Activated CD4-positive, alpha-beta T cell treated with anti-CD3 and anti-CD28 coated beads for 36 hours (primary cell): ENCODE measurements around the gene TNFRSF14. TPM values are rescaled to one million over a fixed set of nuclear protein-coding genes. Genes with fewer than 3 reads are reported as not detected.

Experiments used
- ATAC-seq: fragments of 200-7000 bp; cut with Tn5 transposase; one replicate; pipeline ENCODE4 v1.10.0; 2021; ENCODE audit warnings: mild to moderate bottlenecking, moderate library complexity
- CTCF ChIA-PET: fragments of 350-600 bp; sonication (Branson Sonifier 250); formaldehyde crosslinking; loops from one replicate; lab custom pipeline; 2021; ENCODE audit warnings: antibody characterized with exemption; lab: Charles Lee
- POLR2A ChIA-PET: fragments of 350-600 bp; sonication (Branson Sonifier 250); formaldehyde crosslinking; loops from one replicate; lab custom pipeline; 2021; ENCODE audit warnings: antibody characterized with exemption, inconsistent platforms; lab: Charles Lee
- DNase-seq: peaks from one replicate; pipeline ENCODE4 v3.0.0-alpha.2; 2020
- H3K27ac Mint-ChIP-seq: one replicate; pipeline ENCODE4 v1.8.0; 2021; ENCODE audit warnings: mixed read lengths
- H3K27me3 Mint-ChIP-seq: one replicate; pipeline ENCODE4 v1.8.0; 2021; ENCODE audit warnings: mixed read lengths
- H3K36me3 Mint-ChIP-seq: one replicate; pipeline ENCODE4 v1.8.0; 2021; ENCODE audit warnings: low read depth, mixed read lengths
- H3K4me1 Mint-ChIP-seq: one replicate; pipeline ENCODE4 v1.8.0; 2021; ENCODE audit warnings: mixed read lengths
- H3K4me3 Mint-ChIP-seq: one replicate; pipeline ENCODE4 v1.8.0; 2021; ENCODE audit warnings: mild to moderate bottlenecking, moderate library complexity, mixed read lengths
- H3K9me3 Mint-ChIP-seq: one replicate; pipeline ENCODE4 v1.8.0; 2021; ENCODE audit warnings: low read depth, mixed read lengths
- intact Hi-C, 2 experiments: fragments of 100-400 bp; cut with DNase I in 1 of 2; cut with micrococcal nuclease in 1 of 2; formaldehyde crosslinking; loops; one replicate each; pipeline versions ENCODE4 v1.14.2 to v1.15.1; 2022 to 2024; cut with DNase I, micrococcal nuclease
- total RNA-seq, 2 experiments: library from RNA; stranded (reverse); gene quantifications; one replicate each; pipeline ENCODE4 v1.2.3, GENCODE V29; 2021

Gene TNFRSF14
- total RNA-seq, 2 experiments from 2014 or later = 135 to 145 TPM

DNA sequence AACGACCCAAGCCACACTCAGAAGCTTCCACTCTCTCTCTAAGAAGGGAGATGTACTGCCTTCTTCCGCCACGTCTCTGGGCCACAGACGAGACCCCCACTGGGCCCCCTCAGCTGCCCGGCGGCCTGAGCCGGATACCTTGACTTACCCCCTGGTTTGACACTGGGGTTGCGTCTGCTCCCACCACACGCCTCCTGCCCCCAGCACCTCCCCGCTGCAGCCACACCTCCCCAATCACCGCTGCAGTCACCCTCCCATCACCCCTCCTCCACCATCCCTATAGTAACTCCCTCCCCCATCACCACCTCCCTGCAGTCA lies 40.4 kb upstream of the TNFRSF14 start:
- CTCF ChIA-PET = no interaction called here
- Mint-ChIP-seq H3K27ac (no peak overlapping the region), H3K9me3 (no peaks in the 10 kb centered on the region), H3K4me3 (no peak overlapping the region), H3K4me1 (no peaks in the 10 kb centered on the region), H3K27me3 (no peaks in the 10 kb centered on the region), H3K36me3 (peaks cover 18% of the 10 kb centered on the region)
- DNase-seq = no peak
- no peak for ATAC-seq
- POLR2A ChIA-PET = no interaction called here
- intact Hi-C loops = no loop called here

DNA sequence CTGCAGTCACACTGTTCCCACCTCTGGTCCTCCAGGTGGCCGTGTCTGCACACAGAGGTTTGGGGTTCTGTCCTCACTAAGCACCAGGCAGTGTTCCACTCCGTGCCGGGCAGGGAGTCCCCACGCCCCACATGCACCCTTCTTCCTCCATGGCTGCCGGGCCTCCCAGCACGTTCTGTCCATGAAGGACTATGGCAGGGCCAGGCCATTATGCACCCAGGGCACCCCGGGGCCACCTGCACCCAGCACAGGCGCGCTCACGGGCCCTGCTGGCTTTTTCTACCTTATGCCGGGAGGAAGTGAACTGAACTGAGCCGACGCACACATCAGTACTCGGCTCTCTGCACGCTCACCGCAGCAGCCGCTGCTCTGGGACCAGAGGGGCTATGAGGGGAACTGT lies 40.0 kb upstream of the TNFRSF14 start:
- no peaks in the 10 kb centered on the region for H3K9me3 Mint-ChIP-seq

DNA sequence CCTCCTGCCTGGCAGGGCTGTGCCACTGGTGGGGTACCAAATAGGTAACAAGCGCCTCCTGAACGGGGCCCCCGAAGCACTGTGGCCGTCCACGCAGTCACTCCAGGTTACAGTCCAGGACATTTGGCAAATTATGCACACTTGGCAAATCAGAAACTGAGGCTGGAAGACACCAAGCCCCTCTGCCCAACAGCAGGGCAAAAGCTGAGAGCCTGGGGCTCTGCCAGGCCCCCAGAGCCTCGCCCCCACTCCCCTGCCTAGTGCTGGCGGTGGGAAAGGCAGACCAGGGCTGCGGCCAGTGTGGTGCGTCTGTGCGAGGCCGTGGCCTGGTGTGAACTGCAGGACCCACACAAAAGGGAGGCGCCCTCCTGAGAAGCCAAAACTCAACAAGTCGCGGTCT lies 39.2 kb upstream of the TNFRSF14 start:
- POLR2A ChIA-PET = no interaction called here
- Mint-ChIP-seq H3K4me1 (no peaks in the 10 kb centered on the region), H3K36me3 (peaks cover 24% of the 10 kb centered on the region), H3K27me3 (no peaks in the 10 kb centered on the region), H3K9me3 (no peaks in the 10 kb centered on the region), H3K27ac (no peak overlapping the region), H3K4me3 (no peak overlapping the region)
- intact Hi-C loops = no loop called here
- no peak for DNase-seq
- ATAC-seq = no peak
- CTCF ChIA-PET = no interaction called here

More for the DNA sequence above, 40.0 kb upstream of the TNFRSF14 start:
- Mint-ChIP-seq H3K4me1 (no peaks in the 10 kb centered on the region), H3K27me3 (no peaks in the 10 kb centered on the region), H3K36me3 (peaks cover 22% of the 10 kb centered on the region), H3K4me3 (no peak overlapping the region), H3K27ac (no peak overlapping the region)
- DNase-seq = no peak
- no peak for ATAC-seq
- ChIA-PET CTCF (no interaction called here), POLR2A (no interaction called here)
- intact Hi-C loops = no loop called here

DNA sequence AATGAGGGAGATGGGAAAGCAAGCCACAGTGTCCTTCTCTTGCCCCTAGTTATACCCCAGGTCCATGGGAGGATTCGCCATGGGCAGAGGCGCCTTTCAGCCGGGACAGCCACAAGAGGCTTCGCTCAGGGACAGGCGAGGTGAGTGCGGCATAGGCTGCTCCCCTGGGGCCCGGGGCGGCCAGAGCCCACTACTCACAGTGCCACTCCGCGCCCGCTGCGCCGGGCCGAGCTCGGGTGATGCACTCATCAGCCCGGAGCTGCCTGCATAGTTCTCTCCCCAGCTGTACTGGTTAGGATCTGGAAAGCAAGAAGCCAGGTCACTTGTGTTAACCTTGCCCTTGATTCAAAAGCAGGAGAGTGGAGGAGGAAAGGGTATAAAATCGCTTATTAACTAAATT lies 38.2 kb upstream of the TNFRSF14 start:
- DNase-seq (no peak), ATAC-seq (no peak)
- intact Hi-C loops = no loop called here
- Mint-ChIP-seq H3K4me3 (no peak overlapping the region), H3K27ac (no peak overlapping the region), H3K9me3 (no peaks in the 10 kb centered on the region), H3K4me1 (peaks cover 5% of the 10 kb centered on the region), H3K27me3 (no peaks in the 10 kb centered on the region), H3K36me3 (peaks cover 24% of the 10 kb centered on the region)
- POLR2A ChIA-PET = interaction anchor here (0.6 kb wide), 1 partner anchor 1382 kb away, joined by 3 read pairs; the partner anchor contains the start of gene C1orf174
- CTCF ChIA-PET = no interaction called here

DNA sequence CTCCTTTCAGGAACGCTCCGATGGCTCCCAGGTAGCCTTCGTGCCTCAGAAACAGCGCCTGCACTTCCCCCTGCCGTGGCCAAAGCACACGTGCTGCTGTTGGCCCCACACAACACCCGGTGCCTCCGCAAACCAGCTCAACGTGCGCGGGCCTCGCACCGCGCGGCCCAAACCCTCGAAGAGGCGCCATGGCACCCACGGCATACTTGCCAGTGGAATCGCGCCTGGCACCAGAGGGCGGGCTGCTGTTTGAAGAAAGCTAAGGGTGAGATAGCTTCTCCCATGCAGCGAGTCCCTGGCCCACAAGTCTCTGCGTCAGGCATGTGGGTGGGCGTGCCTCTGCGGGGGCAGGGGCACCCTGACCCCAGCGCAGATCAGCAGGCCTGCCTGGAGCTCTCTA lies 37.6 kb upstream of the TNFRSF14 start:
- ChIA-PET CTCF (no interaction called here), POLR2A (interaction anchor here (0.6 kb wide), 1 partner anchor 1382 kb away, joined by 3 read pairs; the partner anchor contains the start of gene C1orf174)

DNA sequence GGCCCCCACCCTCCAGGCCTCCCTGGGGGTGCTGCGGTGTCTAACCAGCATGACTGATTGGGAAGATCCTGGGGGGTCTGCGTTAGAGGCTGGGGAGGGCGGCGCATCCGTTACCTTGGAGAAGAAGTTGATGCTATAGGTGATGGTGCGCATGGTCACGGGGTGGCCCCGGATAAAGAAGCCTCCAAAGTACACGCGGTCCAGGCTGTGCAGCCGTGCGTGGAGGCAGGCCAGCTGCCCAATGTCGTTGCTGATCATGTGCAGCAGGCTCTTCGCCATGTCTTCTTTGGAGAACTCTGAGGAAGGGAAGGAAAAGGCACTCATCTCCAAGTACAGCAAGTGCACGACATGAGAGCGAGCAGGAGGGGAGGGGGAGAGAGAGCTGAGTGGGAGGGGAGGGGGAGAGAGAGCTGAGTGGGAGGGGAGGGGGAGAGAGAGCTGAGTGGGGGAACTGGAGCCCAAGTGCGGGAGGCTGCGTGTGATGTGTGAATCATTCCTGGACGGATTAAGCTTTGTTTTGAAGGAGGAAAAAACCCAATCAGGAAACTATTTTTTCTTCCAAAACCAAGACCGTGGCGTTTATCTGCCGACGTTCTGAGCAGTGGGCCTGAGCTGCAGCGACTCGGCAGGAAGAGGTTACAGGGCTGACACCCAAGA lies 37.0 kb upstream of the TNFRSF14 start:
- Mint-ChIP-seq H3K4me3 (no peak overlapping the region), H3K9me3 (no peaks in the 10 kb centered on the region), H3K27me3 (no peaks in the 10 kb centered on the region), H3K4me1 (peaks cover 15% of the 10 kb centered on the region), H3K27ac (no peak overlapping the region), H3K36me3 (peaks cover 19% of the 10 kb centered on the region)
- ATAC-seq = no peak
- POLR2A ChIA-PET = no interaction called here
- no peak for DNase-seq
- intact Hi-C loops = no loop called here
- CTCF ChIA-PET = interaction anchor here (0.6 kb wide), 1 partner anchor 327 kb away, joined by 3 read pairs; no protein-coding TSS in a partner anchor

More for the DNA sequence above, 37.6 kb upstream of the TNFRSF14 start:
- intact Hi-C loops = no loop called here
- Mint-ChIP-seq H3K36me3 (peaks cover 23% of the 10 kb centered on the region), H3K27me3 (no peaks in the 10 kb centered on the region), H3K9me3 (no peaks in the 10 kb centered on the region), H3K27ac (no peak overlapping the region), H3K4me1 (peaks cover 11% of the 10 kb centered on the region), H3K4me3 (no peak overlapping the region)
- ATAC-seq (no peak), DNase-seq (no peak)

DNA sequence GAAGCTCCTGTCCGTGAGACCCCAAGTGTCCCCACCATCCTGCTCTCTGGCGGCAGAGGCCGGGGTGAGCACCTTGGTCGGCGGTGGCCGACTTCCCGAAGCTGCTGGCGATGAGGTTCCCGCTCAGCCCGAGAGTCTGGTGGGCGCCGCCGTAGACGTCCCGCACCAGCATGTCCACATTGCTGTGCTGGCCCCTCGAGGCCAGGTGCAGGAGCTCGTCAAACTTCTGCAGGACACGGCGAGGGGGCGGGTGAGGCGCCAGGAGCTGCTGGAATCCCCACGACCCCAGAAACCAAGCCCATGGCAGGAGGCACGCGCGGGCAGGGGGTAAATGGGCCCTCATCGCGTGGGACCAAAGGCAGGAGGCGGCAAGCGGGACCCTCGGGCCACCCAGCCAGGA lies 36.4 kb upstream of the TNFRSF14 start:
- CTCF ChIA-PET = no interaction called here
- no peaks in the 10 kb centered on the region for H3K27me3 Mint-ChIP-seq
- intact Hi-C loops = loop anchor here in 1 of 2 experiments (10.0 kb wide), 2 partner anchors 1105 to 1335 kb away; partner anchors contain the start of genes CEP104, DFFB and TPRG1L
- ATAC-seq (no peak), DNase-seq (no peak)
- POLR2A ChIA-PET = no interaction called here
- H3K36me3 Mint-ChIP-seq = peaks cover 19% of the 10 kb centered on the region
- no peak overlapping the region for H3K4me3 Mint-ChIP-seq
- H3K4me1 Mint-ChIP-seq = peaks cover 21% of the 10 kb centered on the region
- no peak overlapping the region for H3K27ac Mint-ChIP-seq
- no peaks in the 10 kb centered on the region for H3K9me3 Mint-ChIP-seq

DNA sequence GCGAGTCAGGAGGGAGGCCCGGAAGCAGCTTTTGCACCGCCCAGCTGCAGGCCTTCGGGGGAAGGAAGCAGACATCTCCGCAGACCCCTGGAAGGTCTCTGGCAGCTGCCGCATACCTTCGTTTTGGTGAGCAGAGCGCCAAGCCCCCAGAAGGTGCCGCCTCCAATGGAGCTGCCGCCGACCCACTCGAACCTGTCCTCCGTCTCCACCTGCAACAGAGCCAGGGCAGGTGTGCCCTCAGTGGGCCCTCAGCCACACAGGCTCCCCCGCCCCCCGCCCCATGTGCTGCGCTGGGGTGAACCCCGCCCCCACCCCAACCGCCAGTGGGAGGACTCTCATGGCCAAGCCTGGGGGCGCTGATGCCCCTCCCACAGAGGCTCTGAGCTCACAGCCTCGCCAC lies 36.0 kb upstream of the TNFRSF14 start:
- no peak overlapping the region for H3K27ac Mint-ChIP-seq
- H3K4me3 Mint-ChIP-seq = no peak overlapping the region
- POLR2A ChIA-PET = no interaction called here
- intact Hi-C loops = loop anchor here in 1 of 2 experiments (10.0 kb wide), 2 partner anchors 1105 to 1335 kb away; partner anchors contain the start of genes CEP104, DFFB and TPRG1L
- H3K36me3 Mint-ChIP-seq = peaks cover 19% of the 10 kb centered on the region
- DNase-seq (no peak), ATAC-seq (no peak)
- H3K9me3 Mint-ChIP-seq = no peaks in the 10 kb centered on the region
- H3K27me3 Mint-ChIP-seq = no peaks in the 10 kb centered on the region
- H3K4me1 Mint-ChIP-seq = peaks cover 26% of the 10 kb centered on the region
- CTCF ChIA-PET = no interaction called here

DNA sequence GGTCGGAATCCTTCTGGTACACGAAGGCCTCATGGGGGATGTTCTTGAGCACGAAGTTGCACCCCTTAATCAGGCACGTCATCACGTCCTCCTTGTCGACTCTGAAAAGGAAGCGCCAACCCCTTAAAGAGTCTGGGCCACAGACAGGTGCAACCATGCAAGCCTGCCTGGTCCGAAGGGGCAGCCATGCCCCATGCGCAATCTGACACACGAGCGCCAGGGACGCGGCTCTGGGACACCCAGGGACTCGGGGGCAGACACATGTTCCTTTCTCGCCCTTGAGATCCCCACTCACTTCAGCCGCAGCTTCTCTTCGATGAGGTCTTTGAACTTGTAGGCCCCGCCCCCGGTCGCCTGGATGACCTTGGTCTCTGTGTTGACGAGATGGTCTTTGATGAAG lies 35.4 kb upstream of the TNFRSF14 start:
- Mint-ChIP-seq H3K36me3 (peaks cover 19% of the 10 kb centered on the region), H3K4me1 (peaks cover 29% of the 10 kb centered on the region), H3K9me3 (no peaks in the 10 kb centered on the region), H3K27ac (no peak overlapping the region), H3K27me3 (no peaks in the 10 kb centered on the region), H3K4me3 (no peak overlapping the region)
- POLR2A ChIA-PET = no interaction called here
- no peak for DNase-seq
- CTCF ChIA-PET = no interaction called here
- no peak for ATAC-seq
- intact Hi-C loops = loop anchor here in 1 of 2 experiments (10.0 kb wide), 2 partner anchors 1104 to 1334 kb away; partner anchors contain the start of genes CEP104, DFFB and TPRG1L

DNA sequence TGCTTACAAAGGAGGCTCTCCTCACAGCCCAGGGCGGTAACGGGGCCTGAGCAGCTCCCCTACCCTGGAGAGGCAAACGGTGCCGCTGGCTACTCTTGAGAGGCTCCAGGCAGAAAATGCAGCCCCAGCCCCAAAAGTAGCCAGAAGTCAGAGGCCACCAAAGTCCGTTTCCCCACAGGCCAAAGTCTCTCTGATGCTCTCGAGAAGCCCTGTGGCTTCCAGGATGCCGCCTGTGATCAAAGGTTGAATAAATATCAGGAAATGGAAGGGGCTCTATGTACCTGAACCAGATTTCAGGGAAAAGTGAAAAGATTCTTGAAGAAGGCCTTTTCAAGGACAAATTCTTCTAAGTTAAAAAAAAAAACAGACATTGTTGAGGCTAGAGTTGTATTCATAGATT lies 33.9 kb upstream of the TNFRSF14 start:
- H3K4me1 Mint-ChIP-seq = peaks cover 33% of the 10 kb centered on the region
- ATAC-seq = no peak
- no peaks in the 10 kb centered on the region for H3K9me3 Mint-ChIP-seq
- no peaks in the 10 kb centered on the region for H3K27me3 Mint-ChIP-seq
- no peak overlapping the region for H3K4me3 Mint-ChIP-seq
- no peak for DNase-seq
- no peak overlapping the region for H3K27ac Mint-ChIP-seq
- H3K36me3 Mint-ChIP-seq = peaks cover 19% of the 10 kb centered on the region
- intact Hi-C loops = loop anchor here in 1 of 2 experiments (10.0 kb wide), 2 partner anchors 1103 to 1333 kb away; partner anchors contain the start of genes CEP104, DFFB and TPRG1L
- ChIA-PET POLR2A (no interaction called here), CTCF (no interaction called here)

DNA sequence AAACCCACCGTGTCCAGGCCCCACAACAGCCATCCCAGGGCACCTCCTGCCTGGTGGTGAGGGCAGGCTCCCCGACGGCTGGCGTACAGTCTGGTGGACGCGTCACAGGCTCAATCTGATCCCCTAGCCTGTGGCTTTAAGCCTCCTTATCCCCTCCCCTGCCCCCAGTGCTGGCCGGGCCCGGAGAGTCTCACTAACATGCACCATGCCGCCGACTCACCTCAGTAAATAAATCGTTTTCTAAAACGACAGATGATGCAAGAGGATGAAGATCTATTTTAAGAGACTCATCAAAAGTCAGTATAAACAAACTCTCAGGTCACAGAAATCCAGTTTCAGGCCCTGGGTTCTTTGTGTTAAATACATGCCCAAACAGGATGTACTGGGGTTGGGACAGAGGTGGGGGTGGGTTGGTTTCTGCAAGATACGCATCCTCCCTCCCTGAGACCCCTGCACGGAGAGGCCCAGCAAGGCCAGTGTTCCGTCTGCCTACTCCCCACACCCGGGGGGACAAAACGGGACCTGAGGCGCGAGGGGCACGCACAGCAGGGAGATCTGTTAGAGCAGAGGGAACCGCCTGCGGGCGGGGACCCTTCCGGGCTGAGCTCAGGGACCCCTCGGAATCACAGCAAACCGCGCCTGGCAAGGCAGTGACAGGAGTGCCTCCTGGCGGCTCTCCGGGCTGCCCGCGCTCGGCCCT lies 32.8 kb upstream of the TNFRSF14 start:
- H3K27me3 Mint-ChIP-seq = no peaks in the 10 kb centered on the region
- ChIA-PET POLR2A (no interaction called here), CTCF (interaction anchor here (0.6 to 1.3 kb wide), 5 partner anchors 12 to 116 kb away, joined by 3 to 5 read pairs (median 4); no protein-coding TSS in a partner anchor)
- peak; percentile 63 for DNase-seq
- H3K4me3 Mint-ChIP-seq = peak overlapping the region; percentile 77
- peak overlapping the region; percentile 87 for H3K27ac Mint-ChIP-seq
- intact Hi-C loops = loop anchor here in 1 of 2 experiments (10.0 kb wide), 2 partner anchors 1101 to 1331 kb away; partner anchors contain the start of genes CEP104, DFFB and TPRG1L
- peaks cover 36% of the 10 kb centered on the region for H3K4me1 Mint-ChIP-seq
- no peaks in the 10 kb centered on the region for H3K9me3 Mint-ChIP-seq
- peak; percentile 4 for ATAC-seq
- peaks cover 17% of the 10 kb centered on the region for H3K36me3 Mint-ChIP-seq
